Ishikawa (cell line): ENCODE results near the gene NRDC.

Experiments used
- FOXM1 ChIP-seq: IDR thresholded peaks from 2 replicates; pipeline ENCODE4 v1.6.1; 2012; ENCODE audit warnings: low read depth, borderline replicate concordance
- NFIC ChIP-seq: IDR thresholded peaks from 2 replicates; pipeline ENCODE4 v1.6.1; 2012
- TF ChIP-seq, protein P1 (sequence below): IDR thresholded peaks from 2 replicates; pipeline ENCODE4 v1.6.1; 2012
- TF ChIP-seq, protein P2 (sequence below): IDR thresholded peaks from 2 replicates; pipeline ENCODE4 v1.6.1; 2012; ENCODE audit warnings: low read depth, mild to moderate bottlenecking

DNA sequence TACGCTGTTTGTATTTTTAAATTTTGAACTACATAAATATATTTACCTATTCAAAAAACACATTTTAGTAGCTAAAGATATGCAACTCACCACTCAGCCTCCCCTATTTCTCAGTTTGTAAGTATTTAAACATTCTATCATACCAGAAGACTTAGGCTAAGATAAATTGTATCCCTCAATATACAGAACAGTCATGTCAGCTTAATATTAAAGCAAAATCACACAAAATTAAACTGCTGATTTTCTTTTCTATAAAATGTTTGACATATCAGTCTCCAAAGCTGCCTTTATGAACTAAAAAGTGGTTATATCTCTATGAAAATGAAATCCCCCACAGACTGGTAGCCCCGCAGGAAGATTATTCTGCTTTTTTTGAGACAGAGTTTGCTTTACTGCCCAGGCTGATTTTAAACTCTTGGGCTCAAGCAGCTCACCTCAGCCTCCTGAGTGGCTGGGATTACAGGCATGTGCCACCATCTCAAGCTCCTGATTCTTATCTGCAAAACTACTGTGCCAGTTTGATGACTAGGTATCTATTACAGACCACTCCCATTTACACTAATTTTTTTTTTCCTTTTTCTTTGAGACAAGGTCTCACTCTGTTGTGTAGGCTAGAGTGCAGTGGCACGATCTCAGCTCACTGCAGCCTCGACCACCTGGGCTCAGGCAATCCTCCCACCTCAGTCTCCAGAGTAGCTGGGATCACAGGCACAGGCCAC is 37.6 kb downstream of the NRDC start:
- TF ChIP-seq FOXM1 (no peak), NFIC (no peak)
- TF ChIP-seq, protein P1, sequence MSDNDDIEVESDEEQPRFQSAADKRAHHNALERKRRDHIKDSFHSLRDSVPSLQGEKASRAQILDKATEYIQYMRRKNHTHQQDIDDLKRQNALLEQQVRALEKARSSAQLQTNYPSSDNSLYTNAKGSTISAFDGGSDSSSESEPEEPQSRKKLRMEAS = no peak
- TF ChIP-seq, protein P2, sequence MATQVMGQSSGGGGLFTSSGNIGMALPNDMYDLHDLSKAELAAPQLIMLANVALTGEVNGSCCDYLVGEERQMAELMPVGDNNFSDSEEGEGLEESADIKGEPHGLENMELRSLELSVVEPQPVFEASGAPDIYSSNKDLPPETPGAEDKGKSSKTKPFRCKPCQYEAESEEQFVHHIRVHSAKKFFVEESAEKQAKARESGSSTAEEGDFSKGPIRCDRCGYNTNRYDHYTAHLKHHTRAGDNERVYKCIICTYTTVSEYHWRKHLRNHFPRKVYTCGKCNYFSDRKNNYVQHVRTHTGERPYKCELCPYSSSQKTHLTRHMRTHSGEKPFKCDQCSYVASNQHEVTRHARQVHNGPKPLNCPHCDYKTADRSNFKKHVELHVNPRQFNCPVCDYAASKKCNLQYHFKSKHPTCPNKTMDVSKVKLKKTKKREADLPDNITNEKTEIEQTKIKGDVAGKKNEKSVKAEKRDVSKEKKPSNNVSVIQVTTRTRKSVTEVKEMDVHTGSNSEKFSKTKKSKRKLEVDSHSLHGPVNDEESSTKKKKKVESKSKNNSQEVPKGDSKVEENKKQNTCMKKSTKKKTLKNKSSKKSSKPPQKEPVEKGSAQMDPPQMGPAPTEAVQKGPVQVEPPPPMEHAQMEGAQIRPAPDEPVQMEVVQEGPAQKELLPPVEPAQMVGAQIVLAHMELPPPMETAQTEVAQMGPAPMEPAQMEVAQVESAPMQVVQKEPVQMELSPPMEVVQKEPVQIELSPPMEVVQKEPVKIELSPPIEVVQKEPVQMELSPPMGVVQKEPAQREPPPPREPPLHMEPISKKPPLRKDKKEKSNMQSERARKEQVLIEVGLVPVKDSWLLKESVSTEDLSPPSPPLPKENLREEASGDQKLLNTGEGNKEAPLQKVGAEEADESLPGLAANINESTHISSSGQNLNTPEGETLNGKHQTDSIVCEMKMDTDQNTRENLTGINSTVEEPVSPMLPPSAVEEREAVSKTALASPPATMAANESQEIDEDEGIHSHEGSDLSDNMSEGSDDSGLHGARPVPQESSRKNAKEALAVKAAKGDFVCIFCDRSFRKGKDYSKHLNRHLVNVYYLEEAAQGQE = no peak
